ENCODE results near the gene NF1.

DNA sequence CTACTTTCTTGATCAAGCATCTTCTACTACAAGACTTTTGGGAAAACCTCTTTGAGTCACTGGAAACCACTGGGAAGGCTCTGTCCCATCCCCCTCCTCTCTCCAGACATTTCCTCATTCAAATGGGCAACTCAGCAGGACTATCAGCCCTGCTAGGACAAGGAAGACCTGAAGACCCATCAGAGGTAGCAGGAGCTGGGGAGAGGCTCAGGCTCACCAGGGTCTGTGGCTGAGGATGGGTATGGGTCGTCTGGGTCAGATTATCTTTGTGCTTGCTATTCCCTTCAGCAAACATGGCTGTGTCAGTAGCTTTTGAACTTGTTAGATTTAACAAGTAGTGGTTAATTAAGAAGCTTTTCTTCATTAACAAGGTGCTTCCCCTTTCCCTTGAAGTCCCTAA is 15.0 kb upstream of the NF1 start:
- TF ChIP-seq, protein P1, sequence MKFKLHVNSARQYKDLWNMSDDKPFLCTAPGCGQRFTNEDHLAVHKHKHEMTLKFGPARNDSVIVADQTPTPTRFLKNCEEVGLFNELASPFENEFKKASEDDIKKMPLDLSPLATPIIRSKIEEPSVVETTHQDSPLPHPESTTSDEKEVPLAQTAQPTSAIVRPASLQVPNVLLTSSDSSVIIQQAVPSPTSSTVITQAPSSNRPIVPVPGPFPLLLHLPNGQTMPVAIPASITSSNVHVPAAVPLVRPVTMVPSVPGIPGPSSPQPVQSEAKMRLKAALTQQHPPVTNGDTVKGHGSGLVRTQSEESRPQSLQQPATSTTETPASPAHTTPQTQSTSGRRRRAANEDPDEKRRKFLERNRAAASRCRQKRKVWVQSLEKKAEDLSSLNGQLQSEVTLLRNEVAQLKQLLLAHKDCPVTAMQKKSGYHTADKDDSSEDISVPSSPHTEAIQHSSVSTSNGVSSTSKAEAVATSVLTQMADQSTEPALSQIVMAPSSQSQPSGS (CRISPR knock-in tag; IDR thresholded peaks at IDR 0.05; ENCODE audit: borderline replicate concordance, low read depth), result no peak
- TF ChIP-seq, protein P2, sequence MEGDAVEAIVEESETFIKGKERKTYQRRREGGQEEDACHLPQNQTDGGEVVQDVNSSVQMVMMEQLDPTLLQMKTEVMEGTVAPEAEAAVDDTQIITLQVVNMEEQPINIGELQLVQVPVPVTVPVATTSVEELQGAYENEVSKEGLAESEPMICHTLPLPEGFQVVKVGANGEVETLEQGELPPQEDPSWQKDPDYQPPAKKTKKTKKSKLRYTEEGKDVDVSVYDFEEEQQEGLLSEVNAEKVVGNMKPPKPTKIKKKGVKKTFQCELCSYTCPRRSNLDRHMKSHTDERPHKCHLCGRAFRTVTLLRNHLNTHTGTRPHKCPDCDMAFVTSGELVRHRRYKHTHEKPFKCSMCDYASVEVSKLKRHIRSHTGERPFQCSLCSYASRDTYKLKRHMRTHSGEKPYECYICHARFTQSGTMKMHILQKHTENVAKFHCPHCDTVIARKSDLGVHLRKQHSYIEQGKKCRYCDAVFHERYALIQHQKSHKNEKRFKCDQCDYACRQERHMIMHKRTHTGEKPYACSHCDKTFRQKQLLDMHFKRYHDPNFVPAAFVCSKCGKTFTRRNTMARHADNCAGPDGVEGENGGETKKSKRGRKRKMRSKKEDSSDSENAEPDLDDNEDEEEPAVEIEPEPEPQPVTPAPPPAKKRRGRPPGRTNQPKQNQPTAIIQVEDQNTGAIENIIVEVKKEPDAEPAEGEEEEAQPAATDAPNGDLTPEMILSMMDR (IDR thresholded peaks at IDR 0.05), result no peak
- TF ChIP-seq ZNF423 (CRISPR knock-in tag; IDR thresholded peaks at IDR 0.05) (no peak), GABPB1 (CRISPR knock-in tag; IDR thresholded peaks at IDR 0.05) (no peak)
